HepG2 (cell line): ENCODE results near the gene WWTR1.

ENCODE experiments used
- JUND ChIP-seq: sonication (generic); formaldehyde crosslinking; IDR thresholded peaks from 2 replicates; pipeline ENCODE4 v1.8.0; 2022; ENCODE audit warnings: mild to moderate bottlenecking, missing genetic modification reagents
- RBM39 ChIP-seq: fragments of 200-400 bp; formaldehyde crosslinking; IDR thresholded peaks from one replicate; pipeline ENCODE4 v1.6.1; 2018; ENCODE audit warnings: antibody characterized with exemption, mild to moderate bottlenecking, low read depth, low read length; ENCODE audit not compliant: poor library complexity, severe bottlenecking
- SRF ChIP-seq: IDR thresholded peaks from 2 replicates; pipeline ENCODE4 v1.6.1; 2011; ENCODE audit warnings: mild to moderate bottlenecking, low read depth, low read length, moderate library complexity
- TF ChIP-seq, protein P1 (sequence below): sonication (generic); formaldehyde crosslinking; IDR thresholded peaks from 2 replicates; pipeline ENCODE4 v1.8.0; 2022; ENCODE audit warnings: missing genetic modification reagents, low read depth, mild to moderate bottlenecking, borderline replicate concordance

DNA sequence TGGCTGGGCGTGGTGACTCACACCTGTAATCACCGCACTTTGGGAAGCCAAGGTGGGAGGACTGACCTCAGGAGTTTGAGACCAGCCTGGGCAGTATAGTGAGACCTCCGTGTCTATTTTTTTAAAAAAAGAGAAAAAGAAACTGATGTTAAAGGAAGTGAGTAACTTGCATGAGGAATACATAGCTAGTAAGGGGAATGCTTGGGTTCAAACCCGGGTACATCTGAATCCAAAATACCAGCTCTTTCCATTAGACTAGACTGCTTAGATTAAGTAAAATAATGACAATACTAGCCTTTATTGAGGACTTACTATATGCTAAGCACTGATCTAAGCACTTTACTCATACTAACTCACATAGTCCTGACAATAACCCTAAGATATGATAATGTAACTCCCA, 160.9 kb downstream of the WWTR1 start:
- no peak for TF ChIP-seq JUND (CRISPR knock-in tag)
- no peak for TF ChIP-seq SRF
- no peak for TF ChIP-seq RBM39
- TF ChIP-seq, protein P1, sequence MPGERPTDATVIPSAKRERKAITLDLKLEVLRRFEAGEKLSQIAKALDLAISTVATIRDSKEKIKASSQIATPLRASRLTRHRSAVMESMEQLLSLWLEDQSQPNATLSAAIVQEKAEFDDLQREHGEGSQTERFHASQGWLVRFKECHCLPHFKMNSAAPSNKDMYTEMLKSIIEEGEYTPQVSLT (CRISPR knock-in tag) = no peak
